HepG2 (cell line): ENCODE measurements around the gene ADD2. TPM values are rescaled to one million over a fixed set of nuclear protein-coding genes. Genes with fewer than 3 reads are reported as not detected.

Experiments used
- ATAC-seq: fragments of 200-7000 bp; cut with Tn5 transposase; 3 replicates; pipeline ENCODE4 v1.9.1; 2020; ENCODE audit warnings: mild to moderate bottlenecking, moderate library complexity
- BruUV-seq: library from RNA; stranded (reverse); fragments of 400-500 nt; replicated peaks from 2 replicates; lab custom pipeline; 2021; lab: Mats Ljungman, UMichigan
- CTCF ChIA-PET: fragments of 300-600 bp; formaldehyde crosslinking; extraction: SDS; loops from one replicate; lab custom pipeline; 2021; ENCODE audit warnings: low total read pairs, inconsistent platforms, low intra/inter-chr PET ratio; lab: Yijun Ruan, JAX
- POLR2A ChIA-PET: fragments of 350-600 bp; sonication (Branson Sonifier 250); formaldehyde crosslinking; loops from one replicate; lab custom pipeline; 2020; ENCODE audit warnings: antibody characterized with exemption, inconsistent platforms; lab: Yijun Ruan, JAX
- DNase-seq: peaks from one replicate; pipeline ENCODE4 v3.0.0-alpha.2; 2015; ENCODE audit warnings: low spot score
- FAIRE-seq: peaks from 3 replicates; lab custom pipeline; 2011; peaks lifted over from hg19 to GRCh38; lab: Jason Lieb, UNC
- H2AFZ ChIP-seq: one replicate; pipeline ENCODE4 v1.6.1; 2011; ENCODE audit warnings: low read length, inconsistent platforms
- H3K27ac ChIP-seq: fragments of 300-600 bp; 3 replicates; pipeline ENCODE4 v1.8.0; 2011; ENCODE audit warnings: mixed run types, mild to moderate bottlenecking, mixed read lengths, low read length, inconsistent platforms; ENCODE audit not compliant: insufficient read depth; ENCODE audit errors: extremely low read length
- H3K27me3 ChIP-seq, 2 experiments: fragments of 200-600 bp in 1 of 2; 2 replicates in 1 of 2; 3 replicates in 1 of 2; pipeline versions ENCODE4 v1.6.0 to v1.8.0; 2011; ENCODE audit warnings: low read length in 2 of 2, mild to moderate bottlenecking in 2 of 2, moderate library complexity in 2 of 2, inconsistent platforms in 1 of 2; ENCODE audit not compliant: insufficient read depth in 2 of 2, control insufficient read depth in 1 of 2
- H3K36me3 ChIP-seq, 2 experiments: fragments of 200-600 bp in 1 of 2; replicated peaks in 1 of 2; 2 replicates in 1 of 2; 3 replicates in 1 of 2; pipeline versions ENCODE4 v1.5.1 to v1.8.0; 2011; ENCODE audit warnings: low read length in 2 of 2, inconsistent platforms in 1 of 2; ENCODE audit not compliant: insufficient read depth in 2 of 2, control insufficient read depth in 1 of 2
- H3K4me1 ChIP-seq: 2 replicates; pipeline ENCODE4 v1.5.1; 2012; ENCODE audit warnings: low read length, inconsistent platforms; ENCODE audit not compliant: insufficient read depth
- H3K4me2 ChIP-seq: 2 replicates; pipeline ENCODE4 v1.6.0; 2011; ENCODE audit warnings: low read depth, low read length, inconsistent platforms
- H3K4me3 ChIP-seq, 3 experiments: fragments of 200-600 bp in 1 of 3; sonication (generic), shearing (Covaris generic) in 1 of 3; replicated peaks in 1 of 3; 2 replicates each; pipeline ENCODE4 v1.5.1; 2011 to 2016; ENCODE audit warnings: low read length in 3 of 3, inconsistent platforms in 2 of 3, low read depth in 2 of 3, mild to moderate bottlenecking in 2 of 3, control low read depth in 1 of 3, mixed read lengths in 1 of 3; ENCODE audit not compliant: insufficient read depth in 1 of 3
- H3K79me2 ChIP-seq: one replicate; pipeline ENCODE4 v1.6.1; 2011; ENCODE audit warnings: low read length, inconsistent platforms; ENCODE audit not compliant: insufficient read depth
- H3K9ac ChIP-seq: 2 replicates; pipeline ENCODE4 v1.6.0; 2011; ENCODE audit warnings: mild to moderate bottlenecking, low read depth, low read length, inconsistent platforms; ENCODE audit not compliant: insufficient read depth
- H3K9me3 ChIP-seq: 2 replicates; pipeline ENCODE4 v1.5.1; 2012; ENCODE audit warnings: mild to moderate bottlenecking, low read length
- H4K20me1 ChIP-seq: 2 replicates; pipeline ENCODE4 v1.6.0; 2011; ENCODE audit warnings: inconsistent platforms, mild to moderate bottlenecking, low read length, moderate library complexity; ENCODE audit not compliant: insufficient read depth
- AGO2 ChIP-seq: fragments of 200-400 bp; formaldehyde crosslinking; optimal IDR thresholded peaks from 2 replicates; pipeline ENCODE3; 2017; ENCODE audit warnings: mild to moderate bottlenecking, low read depth, low read length, moderate library complexity
- DPF2 ChIP-seq: sonication (generic); formaldehyde crosslinking; IDR thresholded peaks from 2 replicates; pipeline ENCODE4 v1.4.0; 2020; ENCODE audit warnings: mild to moderate bottlenecking, low read depth, missing genetic modification reagents, borderline replicate concordance
- HMG20A ChIP-seq: IDR thresholded peaks from 2 replicates; pipeline ENCODE4 v1.6.1; 2016; ENCODE audit warnings: borderline replicate concordance
- HOXA3 ChIP-seq: sonication (generic); formaldehyde crosslinking; IDR thresholded peaks from 2 replicates; pipeline ENCODE4 v1.5.0; 2020; ENCODE audit warnings: missing genetic modification reagents
- MED8 ChIP-seq: sonication (generic); formaldehyde crosslinking; IDR thresholded peaks from 2 replicates; pipeline ENCODE4 v1.8.1; 2023; ENCODE audit warnings: mild to moderate bottlenecking, missing genetic modification reagents; ENCODE audit not compliant: insufficient replicate concordance
- NR2C2 ChIP-seq: sonication (generic); formaldehyde crosslinking; IDR thresholded peaks from 2 replicates; pipeline ENCODE4 v1.4.0; 2020; ENCODE audit warnings: missing genetic modification reagents, mild to moderate bottlenecking, moderate library complexity, borderline replicate concordance
- RBAK ChIP-seq: sonication (generic); formaldehyde crosslinking; IDR thresholded peaks from 2 replicates; pipeline ENCODE4 v1.5.1; 2020; ENCODE audit warnings: mild to moderate bottlenecking, missing genetic modification reagents
- TAF1 ChIP-seq: sonication (generic); formaldehyde crosslinking; IDR thresholded peaks from 2 replicates; pipeline ENCODE4 v1.4.0; 2020; ENCODE audit warnings: missing genetic modification reagents
- TCF7 ChIP-seq: sonication (generic); IDR thresholded peaks from 2 replicates; pipeline ENCODE4 v1.6.1; 2016; ENCODE audit warnings: antibody characterized with exemption, low read depth
- ZFP41 ChIP-seq: sonication (generic); formaldehyde crosslinking; IDR thresholded peaks from 2 replicates; pipeline ENCODE4 v1.4.0; 2020; ENCODE audit warnings: mild to moderate bottlenecking, missing genetic modification reagents, borderline replicate concordance
- ZNF557 ChIP-seq: sonication (generic); formaldehyde crosslinking; IDR thresholded peaks from 2 replicates; pipeline ENCODE4 v1.4.0; 2020; ENCODE audit warnings: missing genetic modification reagents
- ZNF572 ChIP-seq: sonication (generic); formaldehyde crosslinking; IDR thresholded peaks from 2 replicates; pipeline ENCODE4 v1.5.1; 2020; ENCODE audit warnings: mild to moderate bottlenecking, missing genetic modification reagents
- WGBS: methylation state at CpG from one replicate; pipeline ENCODE4 v1.1.6; 2017; ENCODE audit warnings: low lambda C conversion rate; 5-methylcytosine and 5-hydroxymethylcytosine counted together
- in situ Hi-C: cut with HindIII; loops from 2 replicates; pipeline ENCODE4 v1.10.0; 2017; ENCODE audit warnings: low pct_unique_long_range_greater_than_20kb; ENCODE audit not compliant: extremely low pct_ligation_motif_present
- intact Hi-C: fragments of 100-400 bp; cut with micrococcal nuclease; formaldehyde crosslinking; loops from one replicate; pipeline ENCODE4 v1.10.0; 2022; ENCODE audit not compliant: unreplicated experiment
- polyA plus RNA-seq, 8 experiments: library from polyadenylated mRNA; depleted of rRNA in 3 of 8; stranded (reverse) in 7 of 8; unstranded in 1 of 8; fragments of >200 nt; fragmentation: Illumina TruSeq in 4 of 8; extraction: Trizol in 4 of 8; gene quantifications; 2 replicates each; pipeline versions ENCODE4 v1.2.1 to v1.2.3, GENCODE V29; 2011 to 2016; ENCODE audit warnings: low read depth in 4 of 8, missing spikeins in 1 of 8, mixed read lengths in 1 of 8; ENCODE audit not compliant: insufficient read depth in 1 of 8
- total RNA-seq, 5 experiments: library from RNA; depleted of rRNA; stranded (reverse); fragments of >200 nt; fragmentation: Illumina TruSeq; extraction: Trizol; gene quantifications; 2 replicates each; pipeline ENCODE4 v1.2.3, GENCODE V29; 2016; ENCODE audit warnings: low read depth in 1 of 5
- TF ChIP-seq, protein P1 (sequence below): IDR thresholded peaks from 2 replicates; pipeline ENCODE4 v1.6.1; 2018; ENCODE audit warnings: missing genetic modification reagents
- TF ChIP-seq, protein P2 (sequence below): IDR thresholded peaks from 2 replicates; pipeline ENCODE4 v1.6.1; 2018; ENCODE audit warnings: missing genetic modification reagents, mild to moderate bottlenecking, missing compliant biosample characterization

The ADD2 gene
- total and polyA plus RNA-seq, 2 of the 13 experiments (the other 11 are each of a cell fraction or from before 2014, with no cell fraction given), result 0.05 to 0.13 TPM

DNA sequence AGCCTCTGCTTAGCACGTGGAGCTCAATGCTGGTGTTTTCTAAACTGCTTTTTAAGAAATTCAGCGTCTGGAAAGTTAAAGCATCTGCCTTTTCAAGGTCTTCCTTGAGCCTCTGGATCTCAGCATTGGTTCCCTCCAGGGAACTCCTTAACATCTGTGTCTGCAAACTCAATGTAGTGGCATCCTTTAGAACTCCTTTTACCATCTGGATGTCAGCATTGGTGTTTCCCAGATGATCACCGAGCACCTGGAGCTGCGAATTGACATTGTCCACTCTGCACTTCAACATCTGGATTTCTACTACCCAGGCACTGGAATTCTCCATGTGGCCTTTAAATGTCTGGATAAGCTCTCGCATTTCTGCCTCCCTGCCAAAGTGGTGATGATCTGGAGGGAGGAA is 48.7 kb upstream of the ADD2 start:
- TF ChIP-seq MED8 (CRISPR knock-in tag) (peak; percentile 37), HOXA3 (CRISPR knock-in tag) (no peak)
- TF ChIP-seq, all 625 proteins: peak for 1
- 41% methylated on average over 5 of the region's 5 CpGs for WGBS
- no peak for ATAC-seq
- CTCF ChIA-PET, result no interaction called here
- no peaks in the 10 kb centered on the region for H4K20me1 ChIP-seq
- no peak for DNase-seq
- H3K4me3 ChIP-seq, result no peak overlapping the region
- no peak overlapping the region for H3K27ac ChIP-seq
- no peaks in the 10 kb centered on the region for H3K36me3 ChIP-seq
- H3K4me2 ChIP-seq, result no peak overlapping the region
- H3K79me2 ChIP-seq, result no peaks in the 10 kb centered on the region
- no TSS peak for BruUV-seq
- H3K4me1 ChIP-seq, result peaks cover 53% of the 10 kb centered on the region
- in situ Hi-C loops (no loop called here), intact Hi-C loops (no loop called here)
- no peak overlapping the region for H2AFZ ChIP-seq
- no peak overlapping the region for H3K9ac ChIP-seq
- POLR2A ChIA-PET, result interaction anchor here (1.0 kb wide), 1 partner anchor 10 kb away, joined by 4 read pairs; no protein-coding TSS in a partner anchor
- peaks cover 2 to 14% of the 10 kb centered on the region in 2 experiments; a peak in 3 of 5 replicates for H3K27me3 ChIP-seq
- no peaks in the 10 kb centered on the region for H3K9me3 ChIP-seq
- no peak for FAIRE-seq

DNA sequence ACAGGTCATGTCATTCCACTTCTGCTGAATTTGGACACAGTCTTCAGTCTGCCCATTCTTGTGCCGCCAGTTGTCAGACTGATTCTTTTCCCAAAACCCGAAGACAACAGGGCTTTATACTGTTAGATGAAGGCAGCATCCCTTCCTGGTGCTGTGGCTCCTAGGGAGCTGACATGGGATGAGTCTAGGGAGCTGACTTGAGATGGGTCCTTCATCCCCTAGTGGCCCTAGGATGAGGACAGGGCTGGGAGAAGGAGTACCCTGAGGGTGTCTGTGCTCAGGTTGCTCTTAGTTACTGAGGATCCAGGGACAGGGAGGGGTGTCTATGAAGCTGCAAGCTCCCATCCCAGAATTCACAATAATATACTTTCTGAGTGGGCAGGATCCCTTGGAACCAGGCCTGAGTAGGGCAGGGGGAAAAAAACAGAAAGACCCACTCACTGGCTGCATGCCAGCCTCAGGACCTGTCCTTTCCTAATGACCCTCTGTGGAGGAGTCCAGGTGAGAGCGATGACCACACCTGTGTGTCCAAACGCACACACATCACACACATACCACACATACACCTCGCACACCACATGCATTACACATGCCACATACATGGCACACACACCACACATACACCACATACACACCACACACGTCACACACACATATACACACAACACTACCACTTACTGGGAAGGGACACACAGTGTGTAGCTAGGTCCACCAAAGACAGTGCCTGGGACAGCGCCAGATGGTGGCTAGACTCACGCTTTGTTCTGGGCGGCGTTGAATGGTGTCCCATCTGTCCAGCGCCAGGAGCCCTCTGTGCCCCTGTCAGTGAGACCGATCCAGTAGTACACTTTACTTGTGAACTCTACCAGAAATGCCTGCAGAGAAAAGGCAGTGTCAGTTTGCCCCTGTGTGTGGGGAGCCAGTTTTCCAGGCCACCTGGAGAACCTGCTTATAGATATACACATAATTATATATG is 41.3 kb upstream of the ADD2 start:
- Histone ChIP-seq H3K36me3 (no peaks in the 10 kb centered on the region), H3K4me3 (peak overlapping the region in 2 of 3 experiments; percentile 18 to 52; a peak in 2 of 6 replicates), H3K4me1 (peaks cover 67% of the 10 kb centered on the region), H3K27me3 (no peaks in the 10 kb centered on the region; a peak in 2 of 5 replicates), H3K79me2 (no peaks in the 10 kb centered on the region), H3K9ac (peak overlapping the region; percentile 79), H3K9me3 (no peaks in the 10 kb centered on the region), H3K4me2 (peak overlapping the region; percentile 88), H4K20me1 (no peaks in the 10 kb centered on the region), H2AFZ (no peak overlapping the region), H3K27ac (peak overlapping the region; percentile 93)
- in situ Hi-C loops, result no loop called here
- CTCF ChIA-PET, result no interaction called here
- peak; percentile 58 for ATAC-seq
- FAIRE-seq, result peak; percentile 62
- POLR2A ChIA-PET, result interaction anchor here (0.9 to 2.4 kb wide), 6 partner anchors 11 to 516 kb away, joined by 3 to 7 read pairs (median 4); partner anchors contain the start of gene CLEC4F
- no peak for DNase-seq
- TSS peak; percentile 81 for BruUV-seq
- WGBS, result 76% methylated on average over 12 of the region's 12 CpGs
- intact Hi-C loops, result loop anchor here (2.0 to 5.0 kb wide), 2 partner anchors 16 to 53 kb away; no protein-coding TSS in a partner anchor
- 0 out of 2 replicates have a peak, but pooled peaks have one; percentile 0 for TF ChIP-seq TAF1 (CRISPR knock-in tag)
- TF ChIP-seq, protein P1, sequence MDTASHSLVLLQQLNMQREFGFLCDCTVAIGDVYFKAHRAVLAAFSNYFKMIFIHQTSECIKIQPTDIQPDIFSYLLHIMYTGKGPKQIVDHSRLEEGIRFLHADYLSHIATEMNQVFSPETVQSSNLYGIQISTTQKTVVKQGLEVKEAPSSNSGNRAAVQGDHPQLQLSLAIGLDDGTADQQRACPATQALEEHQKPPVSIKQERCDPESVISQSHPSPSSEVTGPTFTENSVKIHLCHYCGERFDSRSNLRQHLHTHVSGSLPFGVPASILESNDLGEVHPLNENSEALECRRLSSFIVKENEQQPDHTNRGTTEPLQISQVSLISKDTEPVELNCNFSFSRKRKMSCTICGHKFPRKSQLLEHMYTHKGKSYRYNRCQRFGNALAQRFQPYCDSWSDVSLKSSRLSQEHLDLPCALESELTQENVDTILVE (CRISPR knock-in tag), result no peak
- no peak for TF ChIP-seq ZFP41
- 0 out of 2 replicates have a peak, but pooled peaks have one; percentile 22 for TF ChIP-seq RBAK (CRISPR knock-in tag)
- TF ChIP-seq HMG20A (CRISPR knock-in tag), result no peak
- TF ChIP-seq, protein P2, sequence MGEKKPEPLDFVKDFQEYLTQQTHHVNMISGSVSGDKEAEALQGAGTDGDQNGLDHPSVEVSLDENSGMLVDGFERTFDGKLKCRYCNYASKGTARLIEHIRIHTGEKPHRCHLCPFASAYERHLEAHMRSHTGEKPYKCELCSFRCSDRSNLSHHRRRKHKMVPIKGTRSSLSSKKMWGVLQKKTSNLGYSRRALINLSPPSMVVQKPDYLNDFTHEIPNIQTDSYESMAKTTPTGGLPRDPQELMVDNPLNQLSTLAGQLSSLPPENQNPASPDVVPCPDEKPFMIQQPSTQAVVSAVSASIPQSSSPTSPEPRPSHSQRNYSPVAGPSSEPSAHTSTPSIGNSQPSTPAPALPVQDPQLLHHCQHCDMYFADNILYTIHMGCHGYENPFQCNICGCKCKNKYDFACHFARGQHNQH, result no peak
- peak; percentile 42 for TF ChIP-seq AGO2
- TF ChIP-seq TCF7, result no peak
- 0 out of 2 replicates have a peak, but pooled peaks have one; percentile 12 for TF ChIP-seq ZNF557 (CRISPR knock-in tag)
- TF ChIP-seq DPF2, result peak; percentile 0; the same call in 1 of the 2 replicates
- 0 out of 2 replicates have a peak, but pooled peaks have one; percentile 60 for TF ChIP-seq ZNF572 (CRISPR knock-in tag)
- peak; percentile 13; the same call in 1 of the 2 replicates for TF ChIP-seq NR2C2 (CRISPR knock-in tag)
